Hematopoietic multipotent progenitor cell treated with erythropoietin and hydrocortisone succinate and interleukin-3 and kit ligand, for 4 days (in vitro differentiated cells): ENCODE results near the gene CPZ.

ENCODE experiments used
- DNase-seq: peaks from one replicate; pipeline ENCODE4 v3.0.0-alpha.2; 2015

The CPZ gene

GRCh38 chr4:8656711-8657380 lies 64.3 kb downstream of the CPZ start:
- no peak for DNase-seq

GRCh38 chr4:8657381-8658088 lies 65.0 kb downstream of the CPZ start:
- no peak for DNase-seq

DNA sequence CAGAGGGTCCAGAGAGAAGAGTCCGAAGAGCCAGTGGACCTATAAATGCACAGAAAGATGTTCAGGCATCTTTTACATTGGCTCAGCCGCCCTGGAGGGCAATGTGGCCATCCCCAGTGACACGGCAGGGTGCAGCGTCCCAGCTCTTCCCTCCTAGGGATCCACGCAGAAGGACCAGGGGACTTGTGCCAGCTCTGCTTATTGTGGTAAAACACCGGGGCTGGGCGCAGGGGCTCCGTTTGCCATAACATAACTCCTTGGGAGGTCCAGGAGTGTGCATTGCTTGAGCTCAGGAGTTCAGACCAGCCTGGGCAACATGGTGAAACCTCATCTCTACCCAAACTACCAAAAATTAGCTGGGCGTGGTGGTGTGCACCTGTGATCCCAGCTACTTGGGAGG lies 70.2 kb downstream of the CPZ start:
- DNase-seq = no peak

GRCh38 chr4:8664031-8664805 lies 71.7 kb downstream of the CPZ start:
- DNase-seq = no peak

DNA sequence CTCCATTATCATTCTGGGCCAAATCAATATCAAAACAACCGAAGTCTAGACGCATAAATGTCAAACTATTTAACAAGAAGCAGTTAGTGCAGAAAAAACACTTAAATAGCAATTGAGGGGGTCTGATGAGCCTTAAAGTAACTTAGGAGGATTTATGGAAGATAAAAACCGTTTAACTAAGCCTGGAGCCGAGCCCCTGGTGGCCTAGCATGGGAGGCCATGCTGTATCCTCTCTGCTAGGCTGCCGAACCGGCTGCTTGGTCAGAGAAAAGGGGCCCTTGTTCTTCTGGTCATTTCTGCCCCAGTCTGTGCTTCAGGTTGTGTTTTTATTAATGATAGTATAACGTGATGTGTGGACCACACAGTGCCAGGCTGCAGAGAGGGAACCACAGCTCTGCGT lies 72.4 kb downstream of the CPZ start:
- no peak for DNase-seq

DNA sequence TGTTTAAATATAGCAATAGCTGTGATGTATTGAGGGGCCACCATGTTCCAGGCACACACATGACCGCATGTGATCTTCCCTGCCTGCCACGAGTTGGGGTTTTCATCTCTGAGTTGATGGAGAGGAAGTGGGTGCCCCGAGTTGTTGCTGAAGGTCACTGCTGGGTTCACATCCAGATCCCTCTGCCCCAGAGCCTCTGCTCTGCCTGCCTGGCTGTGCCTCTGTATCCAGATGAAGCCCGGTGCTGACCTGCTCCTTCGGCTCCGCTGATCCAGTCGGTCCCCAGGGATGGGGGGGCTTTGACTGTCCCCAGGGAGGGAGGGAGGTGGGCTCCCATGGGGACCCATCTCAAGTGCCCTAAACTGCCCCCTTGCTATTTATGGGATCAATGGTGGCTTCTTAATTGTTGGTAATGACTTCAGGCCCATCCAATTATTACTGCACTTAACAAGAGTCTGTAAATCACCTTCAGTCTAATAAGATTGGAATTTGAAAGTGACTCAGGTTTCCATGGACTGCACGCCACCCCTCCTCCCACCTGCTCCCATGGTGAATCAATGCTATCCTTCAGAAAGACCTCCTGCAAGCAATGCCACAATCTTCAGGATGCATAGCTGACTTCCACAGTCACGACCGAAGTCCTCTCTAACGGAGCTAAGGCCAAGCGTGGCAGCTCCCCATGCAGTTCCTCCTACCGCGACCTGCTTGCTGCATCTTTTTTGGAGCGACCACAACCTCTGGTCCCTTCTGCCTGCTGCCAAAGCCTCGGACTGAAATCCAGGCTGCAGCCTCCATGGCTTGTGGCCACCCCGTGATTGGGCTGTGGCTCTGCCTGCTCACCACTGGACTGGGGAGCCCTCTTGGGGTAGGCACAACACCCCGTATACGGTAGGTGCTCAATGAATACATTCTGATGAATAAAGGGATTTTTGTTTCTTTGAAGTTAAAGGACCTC lies 73.1 kb downstream of the CPZ start:
- no peak for DNase-seq

- no peak for DNase-seq
Observed at GRCh38 chr4:8666581-8666980, 74.0 kb downstream of the CPZ start.
